GM18909 (cell line): Measurements from ENCODE around the gene NEK6.

ENCODE experiments used
- ATAC-seq: cut with Tn5 transposase; IDR thresholded peaks from one replicate; pipeline ENCODE4 v1.9.1; 2021; ENCODE audit warnings: mild to moderate bottlenecking; ENCODE audit not compliant: unreplicated experiment, poor library complexity

NEK6 gene

DNA sequence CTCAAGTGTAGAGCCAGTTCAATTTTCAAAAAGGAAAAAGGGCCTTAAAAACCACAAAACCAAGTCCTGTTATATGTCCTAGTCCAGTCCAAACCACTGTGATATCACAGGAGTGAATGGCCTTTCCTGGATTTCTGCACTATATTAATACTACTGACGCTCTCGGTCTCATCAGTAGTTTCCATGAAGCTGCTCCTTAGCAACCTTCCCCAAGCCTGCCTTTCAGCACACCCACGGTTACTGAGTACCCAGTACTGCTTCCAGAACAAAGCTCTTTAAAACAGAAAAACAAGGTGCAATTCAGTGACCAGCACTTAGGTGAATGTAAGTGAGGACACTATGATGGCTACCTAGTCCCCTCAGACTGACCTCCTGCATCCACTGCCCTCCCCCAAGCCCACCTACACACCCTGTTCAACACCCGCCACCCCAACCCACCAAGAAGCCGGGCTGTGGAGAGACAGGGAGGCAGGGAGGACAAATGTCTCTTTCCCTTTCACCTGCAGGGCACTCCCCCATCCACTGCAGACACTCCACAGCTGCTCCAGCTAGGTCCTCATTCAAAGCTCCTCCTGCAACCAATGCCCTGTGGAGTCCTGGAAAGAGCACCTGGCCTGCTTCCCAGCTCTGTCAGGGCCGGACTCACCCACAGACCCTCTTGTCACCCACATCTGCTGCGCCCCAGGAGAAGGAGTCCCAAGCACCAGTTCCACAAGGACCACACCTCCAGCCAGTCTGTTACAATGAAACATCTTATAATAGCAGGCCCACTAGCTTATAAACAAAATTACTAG, 131.6 kb downstream of the NEK6 start:
- ATAC-seq: no peak

DNA sequence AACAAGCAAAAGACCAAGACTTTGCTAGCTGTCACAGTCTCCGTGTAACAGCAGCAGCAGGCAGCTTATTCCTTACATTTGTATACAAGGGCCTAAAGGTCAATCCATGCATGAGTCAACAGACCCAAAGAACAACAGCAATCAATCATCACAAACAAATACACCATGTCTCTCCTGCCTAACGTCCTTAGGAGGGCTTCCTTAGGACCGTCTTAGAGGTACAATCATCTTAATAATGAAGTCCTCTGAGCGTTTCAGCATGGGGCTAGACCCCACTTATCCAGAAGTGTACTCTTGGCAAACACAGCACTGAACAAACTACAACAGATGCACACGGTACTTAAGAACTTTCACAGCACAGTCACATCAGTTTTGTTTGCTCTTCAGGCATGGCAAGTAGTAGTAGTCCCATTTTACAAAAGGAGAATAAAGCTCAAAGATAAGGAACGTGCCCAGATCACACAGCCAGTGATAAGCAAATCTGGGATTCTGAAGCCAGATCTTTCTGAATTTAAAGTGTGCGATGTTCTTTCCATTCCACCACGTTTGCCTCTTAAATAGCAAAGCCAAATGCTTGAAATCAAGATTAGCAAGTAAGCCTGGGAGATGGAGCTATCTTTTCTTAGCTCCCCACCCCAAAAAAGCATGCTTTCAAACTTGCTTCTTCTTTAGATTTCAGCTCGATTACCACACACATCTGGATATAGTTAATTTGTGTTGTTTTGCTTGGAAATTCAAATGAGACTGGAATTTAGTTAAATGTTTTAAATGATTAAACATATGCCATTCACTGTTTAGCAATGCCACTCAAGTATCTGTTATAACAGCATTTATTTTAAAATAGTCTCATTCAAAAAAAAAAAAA, 133.3 kb downstream of the NEK6 start:
- ATAC-seq: no peak

DNA sequence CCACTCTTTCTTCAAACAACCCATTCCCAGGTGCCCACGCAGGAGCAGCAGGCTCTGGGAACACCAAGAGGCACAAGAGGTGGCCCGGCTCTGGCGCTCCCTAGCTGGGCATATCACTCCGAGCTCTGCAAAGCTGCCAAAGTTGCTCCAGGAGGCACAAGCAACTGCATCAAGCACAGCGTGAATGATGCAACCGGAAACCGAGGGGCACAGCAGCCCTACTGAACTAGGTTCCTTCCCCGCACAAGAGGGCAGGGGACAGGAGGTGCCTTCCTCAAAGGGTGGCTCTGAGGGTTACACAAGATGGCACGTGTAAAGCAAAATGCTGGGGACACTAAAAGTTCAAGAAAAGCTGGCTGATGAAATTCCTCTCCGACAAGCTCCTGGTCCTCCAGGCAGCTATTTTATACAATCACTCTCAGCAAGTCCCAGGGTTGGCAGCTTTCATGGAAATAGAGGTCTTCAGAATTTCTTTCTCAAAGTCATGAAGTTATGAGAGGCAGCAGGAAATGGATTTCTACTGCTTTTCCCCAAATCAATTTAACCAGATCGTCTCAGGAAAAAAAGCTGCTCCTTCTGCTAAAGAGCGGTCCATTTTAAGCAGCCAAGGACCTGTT, 134.6 kb downstream of the NEK6 start:
- ATAC-seq: no peak

DNA sequence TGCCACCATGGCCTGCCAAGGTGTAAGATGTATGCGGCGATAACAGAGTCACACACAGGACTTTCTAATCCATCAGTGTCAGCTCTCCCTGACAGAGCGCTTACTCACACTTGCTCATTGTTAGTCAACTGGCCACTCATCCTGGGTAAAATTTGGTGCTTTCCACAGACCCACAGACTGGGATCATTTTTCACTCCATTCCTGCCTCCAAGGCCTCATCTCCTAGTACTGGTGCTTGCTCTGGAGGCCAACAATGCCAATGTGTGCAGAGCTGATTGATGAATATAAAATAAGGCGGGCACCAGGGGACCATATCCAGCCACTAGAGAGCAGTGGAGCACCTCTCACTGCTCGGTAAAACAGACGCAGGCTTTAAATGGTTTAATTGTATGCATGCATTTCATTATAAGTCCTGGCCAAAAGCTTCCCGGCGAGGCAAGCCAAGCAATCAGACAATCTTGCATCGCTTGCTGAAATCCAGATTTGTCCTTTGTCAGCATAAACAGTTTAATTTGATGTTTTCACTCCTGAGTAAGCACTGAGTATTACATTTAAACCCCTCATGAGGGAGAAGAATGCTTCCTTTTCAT, 135.2 kb downstream of the NEK6 start:
- no peak for ATAC-seq

DNA sequence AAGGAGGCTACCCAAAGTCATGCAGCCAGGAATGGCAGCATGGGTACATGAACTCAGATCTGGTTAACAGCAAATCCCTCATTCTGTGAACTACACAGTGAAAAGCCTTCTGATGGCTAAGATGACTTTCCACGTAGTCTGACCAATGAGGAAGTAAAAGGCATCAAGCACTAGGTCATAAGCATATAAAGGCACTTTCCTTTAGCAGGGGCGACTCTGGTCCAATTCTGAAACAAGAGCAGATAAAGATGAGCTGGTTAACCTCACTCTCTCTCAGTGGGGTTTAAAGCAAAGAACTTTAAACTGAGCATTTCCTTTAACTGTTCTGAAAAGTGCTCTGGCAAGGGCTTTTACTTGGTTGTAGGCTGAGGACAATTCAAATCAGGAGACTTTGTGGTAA, 136.4 kb downstream of the NEK6 start:
- ATAC-seq: no peak

DNA sequence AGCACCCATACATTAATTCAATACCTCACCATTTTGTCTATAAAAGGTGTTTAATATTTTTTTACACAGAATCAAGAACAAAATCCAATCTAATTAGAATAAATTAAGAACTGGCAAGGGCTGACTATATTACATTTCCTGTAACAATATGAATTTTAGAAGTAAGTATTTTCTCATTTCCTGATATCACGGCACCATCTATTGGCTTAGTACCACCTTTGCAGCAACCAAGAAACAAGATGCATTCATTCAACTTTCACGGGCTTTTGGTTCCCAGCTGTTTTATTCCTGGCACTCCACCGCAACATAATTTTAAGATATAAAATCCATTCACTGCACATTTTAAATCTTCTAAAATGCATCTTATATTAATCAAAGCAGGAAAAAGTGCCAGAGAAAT, 136.8 kb downstream of the NEK6 start:
- no peak for ATAC-seq

DNA sequence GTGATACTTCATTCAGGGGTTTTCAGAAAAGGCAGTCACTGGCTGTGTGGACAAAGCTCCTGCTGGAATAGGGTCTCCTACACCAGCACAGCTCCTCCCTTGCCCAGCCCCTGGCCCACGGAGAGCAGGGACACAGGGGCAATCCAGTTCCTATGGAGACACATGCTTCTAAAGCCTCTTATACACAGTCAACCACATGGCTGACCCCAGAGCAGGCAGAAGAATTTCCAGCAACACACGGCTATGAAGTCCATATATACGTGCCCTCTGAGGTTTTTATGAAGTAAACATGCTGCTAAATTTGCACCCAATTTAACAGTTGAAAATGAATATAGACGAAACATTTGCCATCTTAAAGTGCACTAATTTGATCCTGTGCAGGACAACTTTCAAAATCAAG, 138.1 kb downstream of the NEK6 start:
- no peak for ATAC-seq

DNA sequence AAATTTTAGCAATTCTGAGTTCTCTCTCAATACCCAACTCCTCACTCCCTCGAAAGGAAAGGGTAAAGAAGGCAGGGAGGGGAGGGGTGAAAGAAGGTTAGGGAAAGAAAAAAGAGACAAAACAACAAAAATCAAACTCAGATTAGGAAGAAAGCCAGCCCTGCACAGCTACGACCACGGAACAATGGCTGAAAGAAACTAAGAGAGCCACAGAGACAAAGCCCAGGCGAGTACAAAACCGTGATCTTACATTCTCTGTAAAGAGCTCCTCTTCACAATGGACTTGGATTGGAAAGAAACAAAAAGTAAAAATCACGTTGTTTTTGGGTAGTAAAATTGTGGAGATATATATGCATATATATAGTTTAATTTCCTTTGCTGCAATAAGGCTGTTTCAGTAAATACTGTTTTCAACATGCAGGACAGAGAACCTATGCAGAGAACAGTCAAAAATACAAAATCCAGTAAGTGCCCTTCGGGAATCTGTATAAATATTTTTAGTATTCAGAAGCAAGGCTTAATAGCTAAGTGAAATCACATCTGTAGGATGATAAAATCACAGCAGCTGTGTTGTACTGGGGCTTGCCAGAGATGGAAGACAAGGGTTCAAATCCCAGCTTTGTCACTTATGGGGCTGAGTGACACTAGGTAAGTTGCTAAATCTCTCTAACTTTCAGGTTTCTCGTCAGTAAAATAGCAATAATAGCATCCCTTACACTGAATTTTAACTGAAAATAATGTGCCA, 140.6 kb downstream of the NEK6 start:
- no peak for ATAC-seq

DNA sequence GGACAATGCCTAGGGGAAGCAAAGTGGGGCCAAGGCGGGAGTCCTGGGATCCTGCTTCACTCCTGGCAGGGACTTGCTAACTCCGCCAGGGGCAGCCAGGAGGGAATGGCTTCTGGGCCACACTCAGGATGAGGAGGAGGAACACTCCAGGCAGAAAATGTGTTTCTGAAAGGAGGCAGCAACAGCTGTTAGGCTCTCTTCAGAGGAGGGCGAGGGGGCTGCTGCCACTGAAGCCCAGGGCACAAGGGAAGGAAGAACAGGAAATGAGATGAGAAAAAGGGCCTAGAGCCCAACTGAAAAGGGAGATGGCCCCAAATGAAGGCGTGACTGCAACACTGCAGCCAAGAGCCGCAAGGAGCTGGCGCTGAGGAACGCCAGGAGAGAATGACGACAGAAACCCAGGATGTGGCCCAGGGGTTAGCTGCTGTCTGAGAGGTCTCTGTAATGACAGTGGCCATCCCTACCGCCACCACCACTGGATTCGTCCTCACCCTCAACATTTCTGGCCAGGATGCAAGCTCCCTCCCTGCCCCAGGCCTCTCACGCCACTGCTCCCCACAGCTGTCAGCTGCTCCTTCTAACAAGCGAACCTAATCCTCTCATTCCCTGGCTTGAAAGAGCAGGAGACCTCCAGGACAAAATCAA, 141.7 kb downstream of the NEK6 start:
- no peak for ATAC-seq

DNA sequence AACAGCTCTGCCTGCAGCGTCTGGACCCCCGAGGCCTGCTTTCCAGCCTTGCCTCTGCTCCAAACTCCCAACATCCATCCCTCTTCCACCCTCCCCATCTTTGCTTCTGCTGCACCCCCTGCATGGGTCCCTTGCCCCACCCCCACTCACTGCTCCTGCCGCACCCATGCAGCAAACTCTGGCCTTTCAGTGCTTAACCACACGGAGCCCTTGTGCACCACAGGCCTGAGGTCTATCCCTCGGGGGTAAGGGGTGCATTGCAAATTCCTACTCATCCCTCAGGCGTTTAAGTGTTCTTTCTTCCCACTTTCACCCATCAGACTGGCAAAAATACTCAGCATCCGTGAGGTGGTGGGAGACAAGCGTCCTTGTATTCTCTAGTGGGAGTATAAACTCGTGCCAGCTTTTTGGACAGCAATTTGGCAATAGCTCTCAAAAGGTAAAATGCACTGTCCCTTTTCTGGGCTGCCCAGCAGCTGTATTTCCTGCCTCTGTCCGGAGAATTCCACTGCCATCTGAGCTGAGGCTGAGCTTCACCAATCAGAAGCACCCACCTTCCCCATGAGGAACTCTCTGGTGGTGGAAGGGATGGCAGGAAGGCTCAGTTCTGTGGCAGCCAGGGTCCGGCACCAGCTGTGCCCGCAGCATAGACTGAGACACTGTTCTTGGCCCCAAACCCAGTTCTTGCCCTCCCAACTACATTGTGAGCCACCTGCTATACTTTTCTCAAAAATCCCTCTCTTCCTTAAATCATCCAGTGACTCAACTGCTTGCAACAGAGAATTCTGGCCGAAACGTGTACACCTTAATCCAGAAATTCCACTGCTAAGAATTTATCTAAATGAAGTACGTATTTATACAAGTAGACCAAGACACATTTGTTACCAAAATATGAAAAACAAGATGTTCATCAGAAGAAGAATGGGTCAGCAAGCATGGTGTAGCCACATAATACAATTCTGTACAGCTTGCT, 142.5 kb downstream of the NEK6 start:
- no peak for ATAC-seq
